Urinary bladder (tissue), 4 donors: ENCODE data around the gene TBX3. TPM values are rescaled to one million over a fixed set of nuclear protein-coding genes. Genes with fewer than 3 reads are reported as not detected.

Source experiments
- DNase-seq: peaks from one replicate; pipeline ENCODE4 v3.0.0-alpha.2; 2015; ENCODE audit errors: extremely low spot score
- H3K27ac ChIP-seq: one replicate; pipeline ENCODE4 v1.5.1; 2013; ENCODE audit warnings: low read depth, mild to moderate bottlenecking, moderate library complexity
- H3K36me3 ChIP-seq: one replicate; pipeline ENCODE4 v1.6.1; 2013; ENCODE audit warnings: mild to moderate bottlenecking, moderate library complexity; ENCODE audit not compliant: insufficient read depth
- H3K4me1 ChIP-seq: one replicate; pipeline ENCODE4 v1.6.1; 2013; ENCODE audit warnings: mild to moderate bottlenecking, moderate library complexity; ENCODE audit not compliant: insufficient read depth
- H3K4me3 ChIP-seq: one replicate; pipeline ENCODE4 v1.5.1; 2013; ENCODE audit warnings: low read depth, low read length
- WGBS: extraction: QIAGEN DNeasy Blood & Tissue Kit; methylation state at CpG from one replicate; pipeline ENCODE4 v1.1.7; 2013; 5-methylcytosine and 5-hydroxymethylcytosine counted together
- polyA plus RNA-seq: library from polyadenylated mRNA; stranded (reverse); fragments of 200-250 nt; gene quantifications from one replicate; pipeline ENCODE4 v1.2.3, GENCODE V29; 2013
- total RNA-seq: library from RNA; depleted of rRNA; stranded (reverse); fragments of >200 nt; gene quantifications from one replicate; pipeline ENCODE4 v1.2.3, GENCODE V29; 2014
- donor health status: healthy with polysubstance abuse.
- donor health status: healthy.

TBX3 gene
- total and polyA plus RNA-seq, 2 donors: 53.8 to 123 TPM

DNA sequence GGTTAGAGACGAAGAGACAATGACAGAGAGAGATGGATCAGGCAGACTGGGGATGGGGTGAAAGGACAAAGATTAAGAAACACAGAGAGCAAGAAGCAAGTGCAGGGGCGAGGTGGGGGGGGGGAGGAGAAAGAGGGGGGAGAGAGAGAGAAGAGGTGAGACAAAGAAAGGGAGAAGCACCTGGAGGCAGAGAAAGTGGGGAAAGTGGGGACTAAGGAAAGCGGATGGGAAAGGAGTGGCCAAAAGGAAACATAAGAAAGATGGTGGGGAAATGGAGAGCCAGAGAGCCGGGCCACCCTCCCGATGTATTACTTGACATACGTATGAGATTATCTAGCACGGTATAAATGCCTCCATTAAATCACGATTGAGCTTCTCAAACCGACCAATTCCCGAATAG, 18.5 kb upstream of the TBX3 start:
- DNase-seq: no peak
- WGBS: 40% methylated on average over 10 of the region's 10 CpGs
- no peaks in the 10 kb centered on the region for H3K4me1 ChIP-seq
- no peaks in the 10 kb centered on the region for H3K36me3 ChIP-seq
- no peak overlapping the region for H3K27ac ChIP-seq
- no peak overlapping the region for H3K4me3 ChIP-seq

DNA sequence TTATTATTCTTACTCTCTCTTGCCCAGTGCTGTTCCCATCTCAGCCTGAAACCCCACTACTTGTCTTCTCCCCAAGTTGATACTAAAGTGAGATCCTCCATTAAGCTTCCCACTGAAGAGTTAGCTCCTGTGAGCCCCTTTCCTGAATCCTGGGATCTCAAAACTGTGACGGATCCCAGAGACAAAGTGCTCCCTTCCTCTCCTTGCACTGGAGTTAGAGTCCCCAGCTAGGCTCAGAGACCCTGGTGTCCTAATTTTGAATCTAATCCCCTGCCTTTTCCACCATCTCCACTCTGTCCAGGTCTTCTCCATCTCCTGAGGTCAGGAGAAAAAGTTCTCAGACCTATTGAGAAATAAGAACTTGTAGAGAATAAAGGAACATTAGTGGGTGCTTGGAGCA, 17.6 kb upstream of the TBX3 start:
- DNase-seq: no peak
- Histone ChIP-seq H3K4me3 (no peak overlapping the region), H3K36me3 (no peaks in the 10 kb centered on the region), H3K27ac (no peak overlapping the region), H3K4me1 (no peaks in the 10 kb centered on the region)
- 75% methylated on average over 1 of the region's 1 CpG for WGBS

- Histone ChIP-seq H3K4me3 (no peak overlapping the region), H3K36me3 (no peaks in the 10 kb centered on the region), H3K27ac (no peak overlapping the region), H3K4me1 (no peaks in the 10 kb centered on the region)
- 56% methylated on average over 3 of the region's 3 CpGs for WGBS
- no peak for DNase-seq
Observed at GRCh38 chr12:114701104-114701414, 17.1 kb upstream of the TBX3 start.

DNA sequence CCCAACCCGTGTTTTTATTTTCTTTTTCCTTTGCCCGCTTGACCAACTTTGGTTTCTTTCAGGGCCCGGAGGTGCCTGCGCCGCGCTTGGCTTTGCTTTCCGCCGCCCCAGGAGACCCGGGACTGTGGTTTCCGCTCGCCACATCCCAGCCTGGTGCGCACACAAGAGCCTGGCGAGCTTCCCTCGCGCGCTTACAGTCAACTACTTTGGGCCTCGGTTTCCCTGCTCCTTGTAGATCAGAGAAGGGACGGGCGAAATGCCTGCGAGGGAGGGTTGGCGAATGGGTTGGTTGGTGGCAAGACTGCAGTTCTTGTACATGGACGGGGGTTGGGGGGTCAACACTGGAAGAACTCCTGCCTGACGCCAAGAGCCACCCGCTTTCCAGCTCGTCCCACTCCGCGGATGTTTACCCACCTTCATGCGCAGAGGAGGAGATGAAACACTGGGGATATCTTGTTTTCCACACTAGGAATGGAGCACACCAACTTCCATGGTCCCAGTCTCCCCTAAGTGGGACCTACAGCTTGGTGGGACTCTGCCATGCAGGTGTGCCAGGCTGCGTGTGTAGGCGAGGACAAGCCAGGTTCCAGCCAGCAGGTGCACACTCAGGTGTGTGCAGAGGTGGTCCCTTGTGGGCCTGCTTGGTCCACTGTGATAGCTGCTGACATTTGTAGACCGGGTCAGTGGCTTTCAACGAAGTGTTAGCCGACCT, 16.6 kb upstream of the TBX3 start:
- no peak for DNase-seq
- Histone ChIP-seq H3K36me3 (no peaks in the 10 kb centered on the region), H3K4me3 (no peak overlapping the region), H3K4me1 (no peaks in the 10 kb centered on the region), H3K27ac (no peak overlapping the region)
- WGBS: 68% methylated on average over 33 of the region's 33 CpGs

GRCh38 chr12:114698566-114699163, 14.7 kb upstream of the TBX3 start:
- WGBS: 54% methylated on average over 6 of the region's 6 CpGs
- Histone ChIP-seq H3K36me3 (no peaks in the 10 kb centered on the region), H3K4me1 (no peaks in the 10 kb centered on the region), H3K4me3 (peak overlapping the region; percentile 24), H3K27ac (peak overlapping the region; percentile 84)
- no peak for DNase-seq

GRCh38 chr12:114697741-114698565, 14.0 kb upstream of the TBX3 start:
- Histone ChIP-seq H3K36me3 (no peaks in the 10 kb centered on the region), H3K4me1 (no peaks in the 10 kb centered on the region), H3K27ac (peak overlapping the region; percentile 84), H3K4me3 (peak overlapping the region; percentile 24)
- 16% methylated on average over 55 of the region's 55 CpGs for WGBS
- no peak for DNase-seq

- no peak overlapping the region for H3K4me3 ChIP-seq
- H3K27ac ChIP-seq: no peak overlapping the region
- WGBS: 69% methylated on average over 23 of the region's 23 CpGs
- no peaks in the 10 kb centered on the region for H3K4me1 ChIP-seq
- H3K36me3 ChIP-seq: no peaks in the 10 kb centered on the region
- DNase-seq: no peak
Observed at GRCh38 chr12:114697243-114697716, 13.3 kb upstream of the TBX3 start.

- Histone ChIP-seq H3K4me3 (no peak overlapping the region), H3K4me1 (no peaks in the 10 kb centered on the region), H3K27ac (no peak overlapping the region), H3K36me3 (no peaks in the 10 kb centered on the region)
- DNase-seq: no peak
- 70% methylated on average over 34 of the region's 34 CpGs for WGBS
Observed at GRCh38 chr12:114696443-114697242, 12.7 kb upstream of the TBX3 start.

DNA sequence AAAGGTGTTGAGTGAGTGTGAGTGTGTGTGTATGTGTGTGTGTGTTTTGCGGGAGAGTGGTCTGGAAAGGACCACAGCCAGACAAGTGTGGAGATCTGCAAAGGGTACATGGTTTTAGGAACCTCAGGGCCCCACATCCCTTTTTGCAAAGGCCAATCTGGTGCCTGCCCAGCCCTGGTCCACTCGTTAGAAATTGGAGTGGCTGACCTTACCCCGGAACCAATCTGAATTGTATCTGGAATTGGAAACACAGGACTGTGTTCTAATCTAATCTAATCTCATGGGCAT, 11.3 kb upstream of the TBX3 start:
- no peaks in the 10 kb centered on the region for H3K4me1 ChIP-seq
- H3K27ac ChIP-seq: no peak overlapping the region
- 78% methylated on average over 3 of the region's 3 CpGs for WGBS
- no peaks in the 10 kb centered on the region for H3K36me3 ChIP-seq
- DNase-seq: no peak
- no peak overlapping the region for H3K4me3 ChIP-seq

DNA sequence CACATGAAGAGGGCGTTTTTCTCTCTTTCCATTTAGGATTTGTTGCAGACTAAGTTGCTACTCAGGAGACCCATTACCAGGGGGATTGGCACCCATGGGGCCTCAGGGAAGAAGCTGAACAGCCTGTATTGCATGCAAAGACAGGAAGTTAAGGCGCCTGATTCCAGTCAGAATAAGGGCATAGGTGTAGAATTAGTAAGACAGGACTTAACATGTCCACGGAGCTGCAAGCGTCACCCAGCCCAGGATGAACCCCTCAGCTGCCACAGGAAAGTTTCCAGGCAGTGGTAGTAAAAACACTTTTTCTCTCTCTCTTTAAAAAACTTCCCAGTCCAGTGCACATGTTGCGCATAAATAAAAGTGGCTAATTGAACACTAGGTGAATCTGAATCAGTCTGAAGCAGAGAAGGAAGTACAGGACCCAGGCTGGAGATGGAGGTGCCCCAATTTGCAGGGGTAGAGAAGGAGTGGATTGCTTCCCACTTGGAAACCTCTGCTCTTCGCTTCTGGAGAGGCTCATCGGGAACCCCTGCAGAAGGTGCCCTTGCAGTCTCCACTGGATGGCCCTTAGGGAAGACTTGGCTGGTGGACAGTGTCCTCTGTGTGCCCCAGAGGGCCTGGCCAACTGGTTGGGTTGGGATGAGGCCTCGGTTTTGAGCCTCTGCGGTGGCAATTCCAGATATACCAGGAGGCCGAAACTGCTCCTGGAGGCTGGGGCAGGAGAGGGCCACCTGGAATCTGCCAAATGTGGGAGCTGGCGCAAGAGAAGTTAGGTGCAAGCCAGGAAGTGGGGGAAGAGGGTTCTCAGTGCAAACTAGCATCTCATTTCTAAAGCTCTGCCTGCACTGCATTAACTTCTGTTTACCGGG, 10.7 kb upstream of the TBX3 start:
- no peak overlapping the region for H3K4me3 ChIP-seq
- WGBS: 68% methylated on average over 12 of the region's 12 CpGs
- H3K4me1 ChIP-seq: no peaks in the 10 kb centered on the region
- DNase-seq: no peak
- H3K27ac ChIP-seq: peak overlapping the region; percentile 48
- H3K36me3 ChIP-seq: no peaks in the 10 kb centered on the region

GRCh38 chr12:114693532-114693931, 9.6 kb upstream of the TBX3 start:
- Histone ChIP-seq H3K4me1 (no peaks in the 10 kb centered on the region), H3K36me3 (no peaks in the 10 kb centered on the region), H3K27ac (peak overlapping the region; percentile 98), H3K4me3 (peak overlapping the region; percentile 60)
- WGBS: 52% methylated on average over 6 of the region's 6 CpGs
- DNase-seq: no peak

- no peaks in the 10 kb centered on the region for H3K4me1 ChIP-seq
- peak overlapping the region; percentile 98 for H3K27ac ChIP-seq
- WGBS: 19% methylated on average over 13 of the region's 13 CpGs
- H3K4me3 ChIP-seq: peak overlapping the region; percentile 60
- no peak for DNase-seq
- no peaks in the 10 kb centered on the region for H3K36me3 ChIP-seq
Observed at GRCh38 chr12:114693059-114693531, 9.1 kb upstream of the TBX3 start.
